ENCODE results near the gene AQR. TPM values are rescaled to one million over a fixed set of nuclear protein-coding genes. Genes with fewer than 3 reads are reported as not detected.

AQR gene
- total RNA-seq, 1 experiment from 2014 or later = 54.4 TPM

GRCh38 chr15:34964277-34964676, 5.3 kb downstream of the AQR start:
- Histone ChIP-seq H3K4me1 (ENCODE audit: insufficient read depth, low read length) (no peaks in the 10 kb centered on the region), H3K79me2 (ENCODE audit: insufficient read depth, low read length) (peaks cover 19% of the 10 kb centered on the region), H3K79me1 (ENCODE audit: insufficient read depth, low read depth, low read length, poor library complexity, severe bottlenecking) (no peaks in the 10 kb centered on the region), H3K4ac (ENCODE audit: low read depth, low read length) (no peak overlapping the region), H3K9me3 (ENCODE audit: control insufficient read depth, low read depth, low read length) (no peaks in the 10 kb centered on the region), H4K8ac (replicated peaks; ENCODE audit: insufficient read length, low read depth, low read length) (no peak overlapping the region), H2BK20ac (ENCODE audit: low read depth, low read length, poor library complexity, severe bottlenecking) (no peak overlapping the region), H4K20me1 (ENCODE audit: control insufficient read depth, insufficient read depth, insufficient read length) (no peaks in the 10 kb centered on the region), H3K23me2 (ENCODE audit: insufficient read length, low read depth, low read length, poor library complexity, severe bottlenecking) (peaks cover 5% of the 10 kb centered on the region), H2BK5ac (ENCODE audit: insufficient read length, low read length) (no peak overlapping the region), H3K27me3 (ENCODE audit: insufficient read depth, low read length) (no peaks in the 10 kb centered on the region), H4K5ac (ENCODE audit: insufficient read length, low read depth, low read length) (no peak overlapping the region), H3K56ac (ENCODE audit: insufficient read length, low read depth, low read length) (no peak overlapping the region), H3K14ac (ENCODE audit: insufficient read depth, low read length) (no peak overlapping the region), H3K9ac (ENCODE audit: extremely low read depth, insufficient read length, low read length) (no peak overlapping the region), H2AFZ (ENCODE audit: low read length) (no peak overlapping the region), H2BK12ac (ENCODE audit: insufficient read length, low read depth, low read length) (no peak overlapping the region), H3K4me2 (ENCODE audit: insufficient read depth, insufficient read length, low read length) (no peak overlapping the region), H2BK120ac (ENCODE audit: low read depth, low read length, poor library complexity, severe bottlenecking) (no peak overlapping the region), H2AK5ac (ENCODE audit: insufficient read length, low read length) (no peak overlapping the region), H3K23ac (ENCODE audit: insufficient read length, low read depth, low read length) (no peak overlapping the region), H3K18ac (ENCODE audit: insufficient read length, low read depth, low read length) (no peak overlapping the region), H4K91ac (ENCODE audit: insufficient read length, low read depth, low read length) (no peak overlapping the region), H2BK15ac (ENCODE audit: low read depth, low read length) (no peak overlapping the region), H3T11ph (ENCODE audit: low read length) (no peak overlapping the region), H3K27ac (ENCODE audit: insufficient read length, low read depth, low read length) (no peak overlapping the region)
- H3K36me3 Mint-ChIP-seq (ENCODE audit: insufficient read depth in 1 of 3, low read depth in 3 of 3) = peaks cover 13 to 48% (median 36%) of the 10 kb centered on the region in 3 experiments; a peak in 6 of 7 replicates
- no peaks in the 10 kb centered on the region; a peak in 1 of 5 replicates for H3K9me3 Mint-ChIP-seq
- no peak for TF ChIP-seq CTCF (conservative IDR thresholded peaks at IDR 0.05)
- H3K4me3 Mint-ChIP-seq = no peak overlapping the region
- DNase-seq = no peak
- H3K27me3 Mint-ChIP-seq (ENCODE audit: low read depth) = no peaks in the 10 kb centered on the region
- H3K27ac Mint-ChIP-seq = peak overlapping the region in 1 of 3 experiments; percentile 32; a peak in 1 of 7 replicates
- peaks cover 9 to 14% of the 10 kb centered on the region in 2 experiments for H3K4me1 Mint-ChIP-seq
- WGBS (ENCODE audit: extremely low coverage, insufficient read length, low lambda C conversion rate) = no CpG with 5 or more reads among the region's 2 CpGs
